OCI-LY3 (cell line): ENCODE measurements around the gene ACOX1.

Experiments used
- H2AFZ ChIP-seq: fragments of 200-600, 300-600 bp; shearing (Covaris generic); 2 replicates; pipeline ENCODE4 v1.6.0; 2014; ENCODE audit warnings: antibody characterized with exemption, low read depth, low read length
- H3K27ac ChIP-seq: fragments of 200-600, 300-600 bp; sonication (generic); 2 replicates; pipeline ENCODE4 v1.5.1; 2014; ENCODE audit warnings: mild to moderate bottlenecking, low read length, moderate library complexity, mixed read lengths
- H3K27me3 ChIP-seq: fragments of 200-600, 300-600 bp; sonication (generic); 2 replicates; pipeline ENCODE4 v1.6.1; 2014; ENCODE audit warnings: low read depth, low read length, mixed read lengths
- H3K36me3 ChIP-seq: fragments of 200-600, 300-600 bp; sonication (generic); replicated peaks from 2 replicates; pipeline ENCODE3; 2014; ENCODE audit warnings: low read depth, low read length, mixed read lengths
- H3K4me1 ChIP-seq: fragments of 300-600, 200-600 bp; sonication (generic); 2 replicates; pipeline ENCODE4 v1.6.1; 2014; ENCODE audit warnings: low read length, mixed read lengths
- H3K4me2 ChIP-seq: fragments of 200-600, 300-600 bp; sonication (generic); 2 replicates; pipeline ENCODE4 v1.6.1; 2014; ENCODE audit warnings: low read length, mixed read lengths
- H3K4me3 ChIP-seq: fragments of 300-600, 200-600 bp; sonication (generic); 2 replicates; pipeline ENCODE4 v1.5.1; 2014; ENCODE audit warnings: antibody characterized with exemption, mild to moderate bottlenecking, low read length, moderate library complexity
- H3K79me2 ChIP-seq: fragments of 300-600, 200-600 bp; shearing (Covaris generic); 2 replicates; pipeline ENCODE4 v1.6.1; 2014; ENCODE audit warnings: mild to moderate bottlenecking, low read length, mixed read lengths
- H3K9ac ChIP-seq: fragments of 300-600, 200-600 bp; shearing (Covaris generic); 2 replicates; pipeline ENCODE4 v1.6.0; 2014; ENCODE audit warnings: mild to moderate bottlenecking, low read length, moderate library complexity
- H3K9me3 ChIP-seq: fragments of 200-600, 300-600 bp; shearing (Covaris generic); 2 replicates; pipeline ENCODE4 v1.6.1; 2014; ENCODE audit warnings: low read length, mixed read lengths; ENCODE audit not compliant: insufficient read depth
- H4K20me1 ChIP-seq: fragments of 200-600, 300-600 bp; sonication (generic); 2 replicates; pipeline ENCODE4 v1.6.1; 2016; ENCODE audit warnings: low read length, mixed read lengths; ENCODE audit not compliant: insufficient read depth
- CTCF ChIP-seq: fragments of 200-600, 300-600 bp; sonication (generic); IDR thresholded peaks from 2 replicates; pipeline ENCODE4 v1.5.1; 2014; ENCODE audit warnings: antibody characterized with exemption, low read length, low read depth
- EZH2phosphoT487 ChIP-seq: fragments of 200-600 bp; shearing (Covaris generic); IDR thresholded peaks from 2 replicates; pipeline ENCODE4 v1.6.1; 2018; ENCODE audit warnings: antibody characterized with exemption, mixed run types, low read depth

The ACOX1 gene

DNA sequence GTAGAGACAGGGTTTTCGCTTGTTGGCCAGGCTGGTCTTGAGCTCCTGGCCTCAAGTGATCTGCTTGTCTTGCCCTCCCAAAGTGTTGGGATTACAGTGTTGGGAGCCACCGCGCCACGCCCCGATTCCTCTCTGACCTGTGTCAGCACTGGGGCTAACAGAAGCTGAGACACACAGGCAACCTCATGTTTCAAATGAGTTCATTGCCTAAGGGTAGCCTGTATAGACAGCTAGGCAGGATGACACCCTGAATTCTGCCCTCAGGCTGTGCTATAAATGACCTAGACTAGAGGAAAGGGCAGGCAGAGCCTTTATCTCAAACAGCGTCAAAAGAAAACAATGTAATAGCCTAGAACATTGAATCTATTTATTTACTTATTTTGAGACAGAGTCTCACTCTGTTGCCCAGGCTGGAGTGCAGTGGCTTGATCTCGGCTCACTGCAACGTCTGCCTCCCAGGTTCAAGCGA, 19.4 kb upstream of the ACOX1 start:
- H3K9ac ChIP-seq = no peak overlapping the region

DNA sequence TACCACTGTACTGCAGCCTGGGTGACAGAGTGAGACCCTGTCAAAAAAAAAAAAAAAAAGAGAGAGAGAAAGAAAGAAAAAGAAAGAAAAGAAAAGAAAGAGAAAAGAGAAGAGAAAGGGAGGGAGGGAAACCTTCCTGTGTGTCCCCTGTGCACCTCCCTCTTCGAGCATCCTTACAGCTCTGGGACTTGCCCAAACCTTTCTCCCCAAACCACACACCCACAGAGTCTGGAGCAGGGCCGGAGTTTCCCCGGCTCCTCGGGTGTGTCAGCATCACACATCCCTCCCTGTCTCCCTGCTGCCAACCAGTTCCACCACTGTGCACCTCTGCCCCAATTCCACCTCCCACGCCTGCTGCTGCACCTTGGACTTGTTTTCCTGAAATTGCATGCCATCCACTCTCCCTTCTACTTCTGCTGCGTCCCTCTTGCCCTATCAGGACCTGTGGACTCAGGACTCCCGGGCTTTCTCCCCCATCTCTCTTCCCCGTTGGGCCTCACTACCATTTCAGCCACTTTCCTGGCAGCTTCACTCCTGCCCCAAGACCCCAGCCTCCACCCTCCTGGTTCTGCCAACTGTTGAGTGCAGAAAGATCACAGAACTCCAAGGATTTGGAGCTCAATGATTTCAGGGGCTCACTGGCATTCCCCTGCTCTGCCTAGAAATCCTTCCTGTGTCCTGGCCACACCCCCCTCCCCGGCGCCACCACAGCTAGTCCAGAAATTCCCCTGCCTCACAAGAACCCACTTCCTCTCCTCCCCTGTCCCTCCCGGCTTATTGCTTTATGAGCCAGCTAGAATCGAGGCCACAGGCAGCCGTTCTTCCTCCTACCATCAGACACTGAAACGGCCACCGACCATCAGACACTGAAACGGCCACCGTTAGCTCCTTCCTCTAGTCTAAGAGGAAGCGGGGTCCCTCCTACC, 18.0 kb upstream of the ACOX1 start:
- H3K36me3 ChIP-seq = peaks cover 6% of the 10 kb centered on the region
- peaks cover 14% of the 10 kb centered on the region for H3K4me1 ChIP-seq
- no peak overlapping the region for H3K27ac ChIP-seq
- no peak overlapping the region for H3K9ac ChIP-seq
- H3K9me3 ChIP-seq = no peaks in the 10 kb centered on the region
- peak overlapping the region; percentile 52; the same call in 1 of the 2 replicates for H2AFZ ChIP-seq
- peak overlapping the region; percentile 49 for H3K4me2 ChIP-seq
- no peak for TF ChIP-seq EZH2phosphoT487
- no peak for TF ChIP-seq CTCF
- no peaks in the 10 kb centered on the region for H4K20me1 ChIP-seq
- H3K79me2 ChIP-seq = no peaks in the 10 kb centered on the region
- H3K27me3 ChIP-seq = no peaks in the 10 kb centered on the region
- no peak overlapping the region for H3K4me3 ChIP-seq

More for the DNA sequence above, 19.4 kb upstream of the ACOX1 start:
- Histone ChIP-seq H3K79me2 (no peaks in the 10 kb centered on the region), H4K20me1 (no peaks in the 10 kb centered on the region), H3K4me2 (no peak overlapping the region), H3K4me3 (no peak overlapping the region), H3K27me3 (no peaks in the 10 kb centered on the region), H3K9me3 (no peaks in the 10 kb centered on the region), H3K27ac (no peak overlapping the region), H3K4me1 (peaks cover 9% of the 10 kb centered on the region), H2AFZ (no peak overlapping the region), H3K36me3 (peaks cover 4% of the 10 kb centered on the region)
- TF ChIP-seq CTCF = no peak
- TF ChIP-seq EZH2phosphoT487 = no peak

DNA sequence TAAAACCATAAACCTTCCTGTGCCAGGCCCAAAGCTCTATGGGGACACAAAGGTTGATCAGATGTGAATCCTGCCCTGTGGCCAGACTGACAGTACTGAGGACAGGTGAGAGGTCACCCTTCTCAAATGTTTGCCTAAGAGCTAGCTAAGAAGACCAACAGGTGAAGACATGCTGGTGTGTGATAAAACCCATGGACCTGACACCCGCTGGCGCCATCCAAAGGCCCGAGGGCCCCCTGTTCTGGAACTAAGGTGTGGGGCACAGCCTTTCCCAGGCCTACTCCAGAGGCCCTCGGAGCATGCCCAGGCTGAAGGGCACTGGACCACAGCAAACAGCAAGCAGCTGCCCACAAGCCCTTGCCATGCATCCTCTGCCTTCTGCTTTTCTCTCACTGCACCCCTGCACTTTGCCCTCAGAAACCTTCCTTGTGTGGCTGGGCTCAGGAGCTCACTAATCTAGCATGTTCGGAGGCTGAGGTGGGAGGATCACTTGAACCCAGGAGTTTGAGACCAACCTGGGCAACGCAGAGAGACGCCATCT, 16.5 kb upstream of the ACOX1 start:
- Histone ChIP-seq H2AFZ (no peak overlapping the region), H3K4me3 (no peak overlapping the region), H3K36me3 (peaks cover 6% of the 10 kb centered on the region), H3K27me3 (no peaks in the 10 kb centered on the region), H3K9ac (no peak overlapping the region), H3K4me1 (peaks cover 22% of the 10 kb centered on the region), H4K20me1 (no peaks in the 10 kb centered on the region), H3K4me2 (no peak overlapping the region), H3K79me2 (no peaks in the 10 kb centered on the region), H3K9me3 (no peaks in the 10 kb centered on the region), H3K27ac (no peak overlapping the region)
- TF ChIP-seq EZH2phosphoT487 (no peak), CTCF (no peak)

DNA sequence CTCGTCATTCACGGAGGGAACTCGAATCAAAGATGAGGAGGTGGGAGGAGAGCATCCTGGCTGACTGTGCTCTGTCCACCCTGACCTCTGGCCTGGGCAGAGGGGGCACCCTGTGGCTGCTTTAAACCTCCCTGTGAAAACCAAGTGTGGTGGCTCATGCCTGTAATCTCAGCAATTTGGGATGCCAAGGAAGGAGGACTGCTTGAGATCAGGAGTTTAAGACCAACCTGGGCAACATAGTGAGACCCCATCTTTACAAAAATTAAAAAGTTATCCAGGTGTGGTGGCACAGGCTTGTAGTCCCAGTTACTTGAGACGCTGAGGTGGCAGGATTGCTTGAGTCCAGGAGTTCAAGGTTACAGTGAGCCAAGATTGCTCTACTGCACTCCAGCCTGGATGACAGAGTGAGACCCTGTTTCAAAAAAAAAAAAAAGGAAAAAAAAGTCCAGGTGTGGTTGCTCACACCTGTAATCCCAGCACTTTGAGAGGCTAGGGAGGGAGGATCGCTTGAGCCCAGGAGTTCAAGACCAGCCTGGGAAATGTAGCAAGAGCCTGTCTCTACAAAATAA, 15.9 kb upstream of the ACOX1 start:
- Histone ChIP-seq H4K20me1 (no peaks in the 10 kb centered on the region), H3K4me1 (peaks cover 22% of the 10 kb centered on the region), H3K4me2 (no peak overlapping the region), H3K9me3 (no peaks in the 10 kb centered on the region), H2AFZ (no peak overlapping the region), H3K4me3 (no peak overlapping the region), H3K27ac (no peak overlapping the region), H3K79me2 (no peaks in the 10 kb centered on the region), H3K36me3 (peaks cover 6% of the 10 kb centered on the region), H3K27me3 (no peaks in the 10 kb centered on the region), H3K9ac (no peak overlapping the region)
- TF ChIP-seq EZH2phosphoT487 (no peak), CTCF (no peak)
